ENCODE results near the gene CDC37L1.
"Not testable (repeated sequence)": the region's sequence is repeated elsewhere in the genome, so short reads cannot be mapped to it uniquely, and the experiment has no call there.

CDC37L1 gene

DNA sequence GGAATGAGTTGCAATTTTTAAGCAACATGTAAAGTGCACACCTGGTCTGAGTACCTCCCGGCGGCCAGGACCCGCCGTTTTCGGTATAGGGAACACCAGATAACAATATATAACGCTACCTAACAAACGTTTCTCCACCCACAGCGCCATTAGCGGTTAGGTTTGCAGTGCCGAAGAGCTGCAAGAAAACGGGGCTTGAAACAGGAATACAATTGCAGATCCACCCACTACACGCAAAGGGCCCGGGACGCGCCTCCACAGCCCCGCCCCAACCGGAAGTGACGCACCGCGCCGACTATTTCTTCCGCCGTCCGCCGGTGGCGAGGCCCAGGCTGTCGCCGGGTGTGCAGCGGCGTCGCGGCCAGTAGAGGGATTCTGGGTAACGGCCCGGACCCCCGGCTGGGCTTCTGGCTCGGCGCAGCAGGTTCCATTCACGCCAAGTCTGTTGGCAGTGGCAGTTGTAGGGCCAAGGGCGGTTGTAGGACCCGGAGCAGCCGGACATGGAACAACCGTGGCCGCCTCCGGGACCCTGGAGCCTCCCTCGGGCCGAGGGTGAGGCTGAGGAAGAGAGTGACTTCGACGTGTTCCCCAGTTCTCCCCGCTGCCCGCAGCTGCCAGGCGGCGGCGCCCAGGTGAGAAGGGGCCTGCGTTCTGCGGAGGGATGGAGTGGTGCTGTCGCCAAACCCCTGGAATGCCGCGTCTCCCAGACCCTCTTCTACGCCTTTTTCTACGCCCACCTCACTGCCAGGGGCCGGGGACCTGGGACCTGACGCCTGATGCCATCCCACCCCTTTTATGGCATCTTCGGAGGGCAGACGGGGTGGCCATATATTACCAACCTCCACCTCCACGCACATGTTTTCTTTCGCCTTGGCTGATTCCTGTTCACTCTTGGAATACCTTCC lies at the start of gene CDC37L1:
CDC37L1 (plus strand) TSS at position 302 of the 905 bp plus-strand sequence; CDS start at position 501, 199 bp downstream.
- DNase-seq, result peak; percentile 98

- DNase-seq, result no peak
These were observed 48.5 kb upstream of the CDC37L1 start for GRCh38 chr9:4630836-4631235.

GRCh38 chr9:4638968-4639367 lies 40.4 kb upstream of the CDC37L1 start:
- DNase-seq, result no peak

- no peak for DNase-seq
These were observed 39.9 kb upstream of the CDC37L1 start for GRCh38 chr9:4639420-4639819.

GRCh38 chr9:4640027-4640426 lies 39.3 kb upstream of the CDC37L1 start:
- DNase-seq, result peak; percentile 24

DNA sequence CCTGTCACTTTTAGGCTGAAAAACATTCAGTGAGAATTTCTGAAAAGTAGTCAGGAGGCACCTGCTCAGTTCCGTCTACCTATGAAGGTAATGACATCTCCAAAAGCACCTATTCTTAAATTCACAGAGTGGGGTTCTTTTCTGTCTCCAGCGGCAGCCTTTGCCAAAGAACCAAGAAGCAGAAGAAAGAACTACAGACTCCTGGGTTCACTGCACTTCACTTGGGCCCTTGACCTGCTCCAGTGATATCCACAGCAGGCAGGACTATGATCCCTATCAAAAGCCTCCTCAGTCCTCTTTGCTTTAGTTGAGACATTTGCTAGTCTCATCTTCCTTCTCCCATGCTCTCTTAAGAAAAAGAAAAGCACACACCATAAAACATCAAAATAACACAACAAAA lies 37.0 kb upstream of the CDC37L1 start:
- DNase-seq, result no peak

DNA sequence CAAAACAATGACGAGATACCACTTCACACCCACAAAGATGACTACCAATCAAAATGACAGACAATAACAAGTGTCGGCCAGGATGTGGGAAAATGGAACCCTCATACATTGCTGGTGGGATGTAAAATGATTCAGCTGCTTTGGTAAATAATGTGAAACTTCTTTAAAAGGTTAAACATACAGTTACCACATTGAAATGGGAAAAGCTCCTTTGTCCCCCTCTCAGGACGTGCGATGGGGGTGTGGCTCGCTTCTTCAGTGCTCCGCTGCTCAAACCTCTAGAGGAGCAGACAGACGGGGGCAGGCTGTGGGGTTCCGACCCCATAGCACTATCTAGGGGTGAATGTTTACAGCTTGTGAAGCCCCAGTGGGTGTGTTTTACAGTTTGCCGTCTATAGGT lies 25.3 kb upstream of the CDC37L1 start:
- DNase-seq, result no peak

DNA sequence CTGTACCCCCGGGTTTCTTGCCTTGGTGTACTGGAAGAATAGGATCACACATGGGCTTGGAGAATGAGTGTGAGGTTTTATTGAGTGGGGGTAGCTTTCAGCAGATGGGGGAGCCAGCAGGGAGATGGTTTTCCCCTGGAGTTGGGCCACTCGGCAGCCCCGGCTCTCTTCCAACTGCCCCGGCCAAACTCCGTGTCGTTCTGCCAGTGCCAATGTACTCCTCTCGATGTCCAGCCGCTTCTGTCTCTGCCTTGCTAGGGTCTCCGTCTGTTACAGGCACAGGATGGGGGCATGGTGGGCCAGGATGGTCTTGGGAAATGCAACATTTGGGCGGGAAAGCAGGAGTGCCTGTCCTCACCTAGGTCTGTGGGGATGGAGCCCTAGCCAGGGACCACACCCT lies 24.8 kb upstream of the CDC37L1 start:
- no peak for DNase-seq

DNA sequence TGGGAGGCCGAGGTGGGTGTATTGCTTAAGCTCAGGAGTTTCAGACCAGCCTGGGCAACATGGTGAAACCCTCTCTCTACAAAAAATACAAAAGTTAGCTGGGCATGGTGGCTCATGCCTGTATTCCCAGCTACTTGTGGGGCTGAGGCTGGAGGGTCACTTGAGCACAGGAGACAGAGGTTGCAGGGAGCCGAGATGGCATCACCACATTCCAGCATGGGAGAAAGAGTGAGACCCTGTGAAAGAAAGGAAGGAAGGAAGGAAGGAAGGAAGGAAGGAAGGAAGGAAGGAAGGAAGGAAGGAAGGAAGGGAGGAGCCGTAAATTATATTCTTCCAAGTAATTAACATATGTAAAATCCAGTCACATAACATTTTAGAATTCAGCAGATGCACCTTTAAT lies 23.2 kb upstream of the CDC37L1 start:
- DNase-seq, result not testable (repeated sequence)

DNA sequence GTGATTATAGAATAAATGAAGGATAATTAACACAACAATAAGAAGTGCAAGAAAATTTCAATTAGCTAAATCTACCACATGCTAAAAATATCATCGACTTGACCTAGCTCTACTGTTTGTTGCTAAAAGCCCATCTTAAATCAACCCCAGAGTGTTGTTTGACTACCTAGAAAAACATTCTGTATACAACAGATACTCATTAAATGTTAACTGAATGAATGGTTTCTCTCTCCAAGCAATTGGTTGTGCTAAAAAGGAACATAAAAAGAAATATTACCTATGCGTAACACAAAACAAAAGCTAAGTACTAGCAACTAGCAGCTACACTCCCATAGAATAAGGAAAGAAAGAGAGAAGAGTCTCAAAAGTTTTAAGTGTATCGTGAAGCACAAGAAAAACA lies 22.7 kb upstream of the CDC37L1 start:
- DNase-seq, result no peak

- no peak for DNase-seq
These were observed 21.8 kb upstream of the CDC37L1 start for GRCh38 chr9:4657426-4658159.

- not testable (repeated sequence) for DNase-seq
These were observed 18.7 kb upstream of the CDC37L1 start for GRCh38 chr9:4660665-4661064.

- no peak for DNase-seq
These were observed 18.2 kb upstream of the CDC37L1 start for GRCh38 chr9:4661165-4661564.

DNA sequence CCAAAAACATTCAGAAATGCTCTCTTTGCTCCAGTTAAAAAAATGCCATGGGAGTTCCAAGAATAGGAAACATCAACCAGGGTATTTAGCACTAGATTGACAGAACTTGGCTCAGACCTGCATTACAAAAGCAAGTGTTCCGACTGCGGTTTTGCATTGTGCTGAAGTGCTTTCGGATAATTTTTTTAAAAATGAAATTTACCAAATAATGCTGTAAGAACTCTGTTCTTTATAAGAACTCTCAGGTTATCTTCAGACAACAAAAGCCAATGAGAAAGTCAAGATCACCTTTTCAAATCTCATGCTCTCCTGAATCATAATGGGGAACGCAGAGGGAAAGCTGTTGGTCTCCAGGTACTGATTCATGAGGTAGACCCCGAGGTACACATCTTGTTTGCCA lies 17.8 kb upstream of the CDC37L1 start:
- no peak for DNase-seq

DNA sequence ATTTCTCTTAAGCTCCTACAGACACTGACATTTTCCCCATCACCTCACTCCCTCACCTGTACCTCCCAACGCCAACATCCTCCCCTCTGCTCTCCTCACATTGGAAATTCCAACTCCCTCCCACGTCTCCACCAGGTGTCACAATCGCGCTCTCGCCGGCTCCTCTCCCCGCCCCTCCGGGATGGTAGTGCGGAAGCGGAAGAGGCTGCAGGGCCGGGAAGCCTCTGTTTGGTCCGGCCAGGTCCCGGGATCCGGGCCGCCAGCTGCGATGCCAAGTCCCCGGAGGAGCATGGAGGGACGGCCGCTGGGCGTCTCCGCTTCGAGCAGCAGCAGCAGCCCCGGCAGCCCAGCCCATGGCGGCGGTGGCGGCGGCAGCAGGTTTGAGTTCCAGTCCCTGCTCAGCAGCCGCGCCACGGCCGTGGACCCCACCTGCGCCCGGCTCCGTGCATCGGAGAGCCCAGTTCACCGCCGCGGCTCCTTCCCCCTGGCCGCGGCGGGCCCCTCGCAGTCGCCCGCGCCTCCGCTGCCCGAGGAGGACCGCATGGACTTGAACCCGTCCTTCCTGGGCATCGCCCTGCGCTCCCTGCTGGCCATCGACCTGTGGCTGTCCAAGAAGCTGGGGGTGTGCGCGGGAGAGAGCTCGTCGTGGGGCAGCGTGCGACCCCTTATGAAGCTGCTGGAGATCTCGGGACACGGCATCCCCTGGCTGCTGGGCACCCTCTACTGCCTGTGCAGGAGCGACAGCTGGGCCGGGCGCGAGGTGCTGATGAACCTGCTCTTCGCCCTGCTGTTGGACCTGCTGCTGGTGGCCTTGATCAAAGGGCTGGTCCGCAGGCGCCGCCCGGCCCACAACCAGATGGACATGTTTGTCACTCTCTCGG lies 17.0 kb upstream of the CDC37L1 start, which contains the start of gene PLPP6:
PLPP6 (plus strand) TSS at position 187 of the 881 bp plus-strand sequence; CDS start at position 269, 82 bp downstream.
- DNase-seq, result peak; percentile 71

DNA sequence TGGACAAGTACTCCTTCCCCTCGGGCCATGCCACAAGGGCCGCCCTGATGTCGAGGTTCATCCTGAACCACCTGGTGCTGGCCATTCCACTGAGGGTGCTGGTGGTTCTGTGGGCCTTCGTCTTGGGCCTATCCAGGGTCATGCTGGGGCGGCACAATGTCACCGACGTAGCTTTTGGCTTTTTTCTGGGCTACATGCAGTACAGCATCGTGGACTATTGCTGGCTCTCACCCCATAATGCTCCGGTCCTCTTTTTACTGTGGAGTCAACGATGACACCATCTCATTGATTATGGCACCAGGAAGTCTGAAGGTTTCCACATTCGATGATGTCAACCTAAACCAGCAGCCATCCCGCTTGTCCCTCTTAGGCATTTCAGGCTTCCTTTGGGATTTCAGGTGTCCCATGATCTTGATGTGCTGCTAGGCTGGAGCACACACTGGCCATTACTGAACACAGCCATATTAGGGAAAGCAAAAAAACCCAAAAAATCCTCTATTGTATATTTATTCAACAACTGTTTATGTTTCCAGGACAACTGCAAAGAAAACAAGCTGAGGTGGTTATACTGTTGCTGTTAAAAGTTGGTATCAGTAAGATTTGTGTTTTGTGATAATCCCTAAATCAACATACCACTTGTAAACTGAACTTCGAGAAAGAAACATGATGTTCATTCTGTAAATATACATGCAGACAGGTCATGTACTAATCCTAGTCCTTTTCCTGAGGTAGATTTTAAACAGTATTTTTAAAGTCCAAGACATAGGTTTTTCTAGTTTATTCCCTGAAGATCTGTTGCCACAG lies 16.2 kb upstream of the CDC37L1 start:
- DNase-seq, result no peak

GRCh38 chr9:4663956-4664355 lies 15.4 kb upstream of the CDC37L1 start:
- DNase-seq, result no peak

GRCh38 chr9:4665357-4665756 lies 14.0 kb upstream of the CDC37L1 start:
- DNase-seq, result no peak

DNA sequence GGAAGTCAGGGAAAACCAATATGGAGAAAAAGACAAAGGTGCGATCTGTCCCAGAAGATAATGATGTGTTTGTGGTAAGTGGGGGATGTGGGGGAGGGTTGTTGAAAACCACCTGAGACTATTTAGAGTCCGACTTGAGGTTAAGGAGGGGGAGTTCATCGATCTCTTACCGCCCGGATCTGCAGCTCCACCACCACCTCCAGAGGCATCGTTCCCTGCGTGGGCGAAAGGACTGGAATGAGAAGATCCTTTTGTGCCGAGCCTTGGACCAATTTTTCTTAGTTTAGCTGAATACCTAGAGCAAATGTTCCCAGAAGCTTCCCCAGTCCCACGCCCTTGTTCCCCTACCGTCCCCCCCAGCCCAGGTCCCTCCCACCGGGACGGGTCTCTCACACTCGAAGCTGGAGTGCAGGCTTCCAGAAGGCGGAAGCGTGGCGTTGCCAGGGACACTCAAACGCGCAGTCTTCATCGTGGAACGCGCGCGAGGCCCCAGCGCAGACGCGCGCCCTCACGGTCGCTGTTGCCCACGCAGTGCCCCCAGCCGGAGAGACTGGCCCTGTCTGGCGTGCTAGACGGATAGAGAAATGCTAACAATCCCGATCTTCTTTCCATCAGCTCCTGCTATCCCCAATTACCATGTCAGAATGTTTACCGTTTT lies 13.2 kb upstream of the CDC37L1 start, which contains the start of gene SPATA6L:
SPATA6L (minus strand) TSS at position 439 of the 658 bp plus-strand sequence; CDS start at position 209, 230 bp downstream.
- peak; percentile 42 for DNase-seq

DNA sequence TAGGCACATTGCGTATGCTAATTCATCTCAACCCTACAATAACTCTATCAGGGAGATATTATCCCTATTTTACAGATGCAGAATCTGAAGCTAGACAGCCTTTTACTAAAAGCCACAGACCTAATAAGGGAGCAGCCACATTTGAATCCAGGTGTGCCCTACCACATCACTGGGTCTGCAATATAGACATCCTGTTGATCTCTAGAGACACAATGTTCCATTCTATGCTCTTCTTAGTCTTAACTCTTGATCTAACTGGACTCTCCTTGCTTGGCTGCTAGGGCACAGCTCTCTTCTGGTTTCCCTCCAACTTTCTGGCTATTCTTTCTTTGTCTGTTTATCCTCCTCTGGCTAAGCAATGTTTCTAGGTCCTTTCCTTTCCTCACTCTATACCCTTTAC lies 11.7 kb upstream of the CDC37L1 start:
- no peak for DNase-seq

- no peak for DNase-seq
These were observed 10.8 kb upstream of the CDC37L1 start for GRCh38 chr9:4668604-4669003.
